ENCODE results near the gene QPCTL. TPM values are rescaled to one million over a fixed set of nuclear protein-coding genes. Genes with fewer than 3 reads are reported as not detected.
A peak's percentile ranks its signal among the peaks of the same experiment; 100 is the strongest.
"Not testable (repeated sequence)": the region's sequence is repeated elsewhere in the genome, so short reads cannot be mapped to it uniquely, and the experiment has no call there.

QPCTL gene
- total RNA-seq, 1 donor from 2014 or later, result 11.7 TPM

GRCh38 chr19:45717131-45717982 is 24.9 kb downstream of the QPCTL start:
- DNase-seq (ENCODE audit: low read depth in 2 of 2), result peak; percentile 99

- DNase-seq (ENCODE audit: low read depth in 2 of 2), result no peak
These were observed 25.7 kb downstream of the QPCTL start for GRCh38 chr19:45717983-45718650.

GRCh38 chr19:45720065-45720464 is 27.6 kb downstream of the QPCTL start:
- not testable (repeated sequence) for DNase-seq (ENCODE audit: low read depth in 2 of 2)

GRCh38 chr19:45728683-45729082 is 36.2 kb downstream of the QPCTL start:
- DNase-seq (ENCODE audit: low read depth in 2 of 2), result not testable (repeated sequence)

GRCh38 chr19:45729800-45730290 is 37.4 kb downstream of the QPCTL start:
- DNase-seq (ENCODE audit: low read depth in 2 of 2), result peak; percentile 21 to 55

- DNase-seq (ENCODE audit: low read depth in 2 of 2), result peak; percentile 94 to 96
These were observed 38.2 kb downstream of the QPCTL start, which contains the start of gene FBXO46 for GRCh38 chr19:45730368-45731288. TSS of gene FBXO46 (minus strand) at chr19:45730896. CDS start at chr19:45713495, 17,401 bp downstream.

GRCh38 chr19:45733160-45733810 is 40.8 kb downstream of the QPCTL start, which contains the start of gene MEIOSIN:
TSS of gene MEIOSIN (plus strand) at chr19:45733439. CDS start at chr19:45735377, 1,938 bp downstream.
- DNase-seq (ENCODE audit: low read depth in 2 of 2), result no peak

GRCh38 chr19:45739498-45740439 is 47.3 kb downstream of the QPCTL start:
- no peak for DNase-seq (ENCODE audit: low read depth in 2 of 2)

GRCh38 chr19:45742969-45743368 is 50.5 kb downstream of the QPCTL start:
- no peak for DNase-seq (ENCODE audit: low read depth in 2 of 2)

GRCh38 chr19:45745606-45746005 is 53.1 kb downstream of the QPCTL start:
- no peak for DNase-seq (ENCODE audit: low read depth in 2 of 2)

- no peak for DNase-seq (ENCODE audit: low read depth in 2 of 2)
These were observed 54.4 kb downstream of the QPCTL start for GRCh38 chr19:45746866-45747265.

GRCh38 chr19:45747513-45747912 is 55.0 kb downstream of the QPCTL start:
- no peak for DNase-seq (ENCODE audit: low read depth in 2 of 2)

- DNase-seq (ENCODE audit: low read depth in 2 of 2), result not testable (repeated sequence)
These were observed 59.0 kb downstream of the QPCTL start for GRCh38 chr19:45751483-45751882.

GRCh38 chr19:45752639-45753038 is 60.2 kb downstream of the QPCTL start:
- no peak for DNase-seq (ENCODE audit: low read depth in 2 of 2)

- DNase-seq (ENCODE audit: low read depth in 2 of 2), result no peak
These were observed 61.1 kb downstream of the QPCTL start for GRCh38 chr19:45753548-45753947.

Measured in dermis microvascular lymphatic vessel endothelial cell (primary cell).